Fibroblast of lung (primary cell): ENCODE measurements around the gene THSD7A. TPM values are rescaled to one million over a fixed set of nuclear protein-coding genes. Genes with fewer than 3 reads are reported as not detected.
A peak's percentile ranks its signal among the peaks of the same experiment; 100 is the strongest.

Experiments used
- DNase-seq, 2 donors: peaks; one replicate each; pipeline versions ENCODE4 v3.0.0 to v3.0.0-alpha.2; 2010; ENCODE audit warnings: low read depth in 2 of 2
- H2AFZ ChIP-seq: 2 replicates; pipeline ENCODE4 v1.5.1; 2012; ENCODE audit warnings: low read length, control low read depth, inconsistent platforms
- H3K27ac ChIP-seq: 2 replicates; pipeline ENCODE4 v1.5.1; 2011; ENCODE audit warnings: low read length, control low read depth; ENCODE audit not compliant: insufficient read depth
- H3K27me3 ChIP-seq: 2 replicates; pipeline ENCODE4 v1.5.1; 2011; ENCODE audit warnings: mild to moderate bottlenecking, low read length; ENCODE audit not compliant: control insufficient read depth, insufficient read depth
- H3K36me3 ChIP-seq: 2 replicates; pipeline ENCODE4 v1.5.1; 2011; ENCODE audit warnings: low read length; ENCODE audit not compliant: control insufficient read depth, insufficient read depth
- H3K4me1 ChIP-seq: 2 replicates; pipeline ENCODE4 v1.5.1; 2011; ENCODE audit warnings: low read length; ENCODE audit not compliant: control insufficient read depth, insufficient read depth; ENCODE audit errors: extremely low read depth
- H3K4me2 ChIP-seq: 2 replicates; pipeline ENCODE4 v1.5.1; 2011; ENCODE audit warnings: low read length, control low read depth; ENCODE audit not compliant: insufficient read depth; ENCODE audit errors: extremely low read depth
- H3K4me3 ChIP-seq, 4 experiments: fragments of 200-600 bp in 1 of 4; sonication (generic) in 1 of 4; replicated peaks in 1 of 4; 2 replicates each; pipeline ENCODE4 v1.5.1; 2011 to 2016; ENCODE audit warnings: low read length in 4 of 4, low read depth in 3 of 4, mild to moderate bottlenecking in 3 of 4, control low read depth in 2 of 4, inconsistent platforms in 1 of 4, mixed read lengths in 1 of 4; ENCODE audit not compliant: insufficient read depth in 1 of 4; ENCODE audit errors: control extremely low read depth in 1 of 4
- H3K79me2 ChIP-seq: 2 replicates; pipeline ENCODE4 v1.5.1; 2012; ENCODE audit warnings: mild to moderate bottlenecking, low read length, inconsistent platforms; ENCODE audit not compliant: control insufficient read depth, insufficient read depth
- H3K9ac ChIP-seq: 2 replicates; pipeline ENCODE4 v1.5.1; 2011; ENCODE audit warnings: mild to moderate bottlenecking, low read length, control low read depth; ENCODE audit not compliant: insufficient read depth
- H3K9me3 ChIP-seq: 2 replicates; pipeline ENCODE4 v1.5.1; 2012; ENCODE audit warnings: low read depth, low read length; ENCODE audit not compliant: control insufficient read depth, insufficient read depth
- H4K20me1 ChIP-seq: 2 replicates; pipeline ENCODE4 v1.5.1; 2011; ENCODE audit warnings: low read length; ENCODE audit not compliant: control insufficient read depth, insufficient read depth; ENCODE audit errors: extremely low read depth
- EZH2 ChIP-seq: IDR thresholded peaks from 2 replicates; pipeline ENCODE4 v1.5.1; 2012; ENCODE audit warnings: low read length, control low read depth, mild to moderate bottlenecking; ENCODE audit errors: missing control alignments
- polyA plus RNA-seq, 2 donors: library from polyadenylated mRNA; depleted of rRNA in 1 of 2; stranded (reverse) in 1 of 2; unstranded in 1 of 2; fragments of >200 nt; gene quantifications; 2 replicates each; pipeline ENCODE4 v1.2.1, GENCODE V29; 2011 to 2012; ENCODE audit warnings: missing spikeins in 1 of 2
- total RNA-seq: library from RNA; depleted of rRNA; stranded (reverse); fragments of >200 nt; gene quantifications from 2 replicates; pipeline ENCODE4 v1.2.1, GENCODE V29; 2014
- TF ChIP-seq, protein P1 (sequence below), 2 donors: IDR thresholded peaks in 1 of 2; conservative IDR thresholded peaks in 1 of 2; 1 replicate in 1 of 2; 2 replicates in 1 of 2; pipeline ENCODE4 v1.5.1; 2011 to 2012; ENCODE audit warnings: low read length in 2 of 2, control low read depth in 1 of 2, inconsistent platforms in 1 of 2, low read depth in 1 of 2, mild to moderate bottlenecking in 1 of 2

Gene THSD7A
- total and polyA plus RNA-seq, 2 donors (not counting 1 experiment from before 2014, with no cell fraction given) = 0.02 to 0.83 TPM

DNA sequence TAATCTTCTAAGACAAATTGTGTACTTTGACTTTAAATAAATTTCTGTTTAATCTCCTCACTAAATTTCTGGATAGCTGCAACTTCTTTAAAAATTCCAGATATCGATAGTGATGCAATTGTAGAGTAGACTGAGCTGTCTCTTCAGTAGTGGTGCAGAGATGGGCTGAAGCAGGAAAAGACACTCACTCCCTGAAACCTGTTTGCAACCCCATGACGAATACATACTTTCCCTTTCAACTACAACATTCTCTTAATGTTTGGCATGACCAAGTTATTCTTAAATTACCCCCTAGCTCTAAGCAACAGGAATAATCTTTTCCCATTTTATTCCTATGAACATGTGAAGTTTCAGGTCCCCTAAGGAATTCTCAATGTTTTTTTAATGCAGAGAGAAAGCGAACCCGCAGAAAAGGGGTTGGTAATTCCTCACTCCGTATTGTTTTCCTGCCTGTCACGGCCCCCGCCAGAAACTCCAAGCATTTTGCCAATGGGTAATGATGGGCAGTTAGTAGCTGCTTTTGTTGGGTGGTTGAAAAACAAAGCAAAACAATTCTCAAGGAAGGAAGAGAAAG, 1.3 kb downstream of the THSD7A start:
- Histone ChIP-seq H3K4me1 (no peaks in the 10 kb centered on the region), H3K36me3 (no peaks in the 10 kb centered on the region), H3K4me2 (peak overlapping the region; percentile 83), H3K79me2 (no peaks in the 10 kb centered on the region), H4K20me1 (no peaks in the 10 kb centered on the region), H3K9me3 (no peaks in the 10 kb centered on the region), H3K27me3 (no peaks in the 10 kb centered on the region), H2AFZ (peak overlapping the region; percentile 40), H3K27ac (no peak overlapping the region), H3K4me3 (peak overlapping the region; percentile 50 to 92 (median 58)), H3K9ac (no peak overlapping the region)
- DNase-seq = peak; percentile 29 to 61
- TF ChIP-seq, protein P1, sequence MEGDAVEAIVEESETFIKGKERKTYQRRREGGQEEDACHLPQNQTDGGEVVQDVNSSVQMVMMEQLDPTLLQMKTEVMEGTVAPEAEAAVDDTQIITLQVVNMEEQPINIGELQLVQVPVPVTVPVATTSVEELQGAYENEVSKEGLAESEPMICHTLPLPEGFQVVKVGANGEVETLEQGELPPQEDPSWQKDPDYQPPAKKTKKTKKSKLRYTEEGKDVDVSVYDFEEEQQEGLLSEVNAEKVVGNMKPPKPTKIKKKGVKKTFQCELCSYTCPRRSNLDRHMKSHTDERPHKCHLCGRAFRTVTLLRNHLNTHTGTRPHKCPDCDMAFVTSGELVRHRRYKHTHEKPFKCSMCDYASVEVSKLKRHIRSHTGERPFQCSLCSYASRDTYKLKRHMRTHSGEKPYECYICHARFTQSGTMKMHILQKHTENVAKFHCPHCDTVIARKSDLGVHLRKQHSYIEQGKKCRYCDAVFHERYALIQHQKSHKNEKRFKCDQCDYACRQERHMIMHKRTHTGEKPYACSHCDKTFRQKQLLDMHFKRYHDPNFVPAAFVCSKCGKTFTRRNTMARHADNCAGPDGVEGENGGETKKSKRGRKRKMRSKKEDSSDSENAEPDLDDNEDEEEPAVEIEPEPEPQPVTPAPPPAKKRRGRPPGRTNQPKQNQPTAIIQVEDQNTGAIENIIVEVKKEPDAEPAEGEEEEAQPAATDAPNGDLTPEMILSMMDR (conservative IDR thresholded peaks at IDR 0.05 in 1 of 2, IDR thresholded peaks at IDR 0.05 in 1 of 2; ENCODE audit: low read depth in 1 of 2, low read length in 2 of 2) = no peak
- TF ChIP-seq EZH2 = no peak

DNA sequence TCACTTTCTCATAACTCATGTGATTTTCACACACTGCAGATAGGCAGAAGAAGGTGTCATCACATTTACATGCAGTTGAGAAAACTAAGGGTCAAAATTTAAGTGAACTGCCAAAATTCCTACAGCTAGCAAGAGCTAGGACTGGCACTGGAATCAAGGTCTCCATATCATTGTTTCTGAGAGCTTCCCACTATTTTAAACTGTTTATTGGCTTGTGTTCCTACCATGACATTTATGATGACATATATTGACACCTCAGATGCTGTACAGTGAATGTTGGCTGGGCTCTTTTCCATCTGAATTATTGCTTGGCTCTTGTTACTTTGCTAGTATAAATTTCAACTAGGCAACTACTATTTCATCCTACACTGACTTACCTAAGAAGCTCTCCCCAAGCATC, 2.0 kb downstream of the THSD7A start:
- Histone ChIP-seq H3K4me3 (no peak overlapping the region), H2AFZ (no peak overlapping the region), H3K27me3 (no peaks in the 10 kb centered on the region), H3K4me2 (no peak overlapping the region), H3K79me2 (no peaks in the 10 kb centered on the region), H3K27ac (no peak overlapping the region), H3K9ac (no peak overlapping the region), H3K36me3 (no peaks in the 10 kb centered on the region), H3K4me1 (no peaks in the 10 kb centered on the region), H3K9me3 (no peaks in the 10 kb centered on the region), H4K20me1 (no peaks in the 10 kb centered on the region)
- TF ChIP-seq, protein P1 (conservative IDR thresholded peaks at IDR 0.05 in 1 of 2, IDR thresholded peaks at IDR 0.05 in 1 of 2; ENCODE audit: low read depth in 1 of 2, low read length in 2 of 2) = no peak
- no peak for TF ChIP-seq EZH2
- DNase-seq = no peak

DNA sequence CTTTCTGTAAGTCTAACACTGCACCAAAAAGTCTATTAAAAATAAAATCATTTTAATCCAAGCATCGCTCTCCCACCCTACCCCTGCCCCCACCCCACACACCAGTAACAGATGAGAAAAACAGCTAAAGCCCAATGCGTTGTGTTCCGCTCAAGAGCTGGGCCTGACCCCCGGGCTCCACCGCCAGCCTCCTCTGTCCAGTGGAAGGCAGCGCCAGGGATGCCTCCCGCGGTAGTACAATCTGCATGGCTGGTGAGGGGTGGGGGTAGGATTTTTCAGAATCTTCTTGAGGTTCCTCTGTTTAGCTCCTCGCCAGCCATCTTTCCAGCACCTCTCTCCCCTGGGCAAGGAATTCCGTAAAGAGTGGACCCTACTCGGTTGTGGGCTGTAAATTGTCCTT, 12.1 kb downstream of the THSD7A start:
- Histone ChIP-seq H3K4me3 (no peak overlapping the region), H3K4me1 (no peaks in the 10 kb centered on the region), H3K4me2 (no peak overlapping the region), H3K9ac (no peak overlapping the region), H4K20me1 (no peaks in the 10 kb centered on the region), H3K27me3 (no peaks in the 10 kb centered on the region), H3K36me3 (no peaks in the 10 kb centered on the region), H2AFZ (no peak overlapping the region), H3K9me3 (no peaks in the 10 kb centered on the region), H3K79me2 (no peaks in the 10 kb centered on the region), H3K27ac (no peak overlapping the region)
- DNase-seq = no peak
- TF ChIP-seq, protein P1 (conservative IDR thresholded peaks at IDR 0.05 in 1 of 2, IDR thresholded peaks at IDR 0.05 in 1 of 2; ENCODE audit: low read depth in 1 of 2, low read length in 2 of 2) = no peak
- TF ChIP-seq EZH2 = no peak
